ENCODE results near the gene RFX6.

- no peak for TF ChIP-seq JUND (IDR thresholded peaks at IDR 0.05)
- no peak for TF ChIP-seq POLR2A (IDR thresholded peaks at IDR 0.05; ENCODE audit: borderline replicate concordance, extremely low read depth, insufficient read depth, insufficient read length)
- no peak for TF ChIP-seq TCF7L2 (IDR thresholded peaks at IDR 0.05; ENCODE audit: borderline replicate concordance, extremely low read depth, insufficient read depth, insufficient read length)
- no peak for TF ChIP-seq CTCF (IDR thresholded peaks at IDR 0.05 in 2 of 3, conservative IDR thresholded peaks at IDR 0.05 in 1 of 3; ENCODE audit: borderline replicate concordance in 1 of 3, insufficient read depth in 1 of 3, low read depth in 2 of 3, low read length in 2 of 3)
- TF ChIP-seq MAX (IDR thresholded peaks at IDR 0.05), result no peak
- no peak for TF ChIP-seq REST (IDR thresholded peaks at IDR 0.05; ENCODE audit: low read depth)
- TF ChIP-seq EZH2phosphoT487 (IDR thresholded peaks at IDR 0.05; ENCODE audit: borderline replicate concordance), result no peak
- TF ChIP-seq RAD21 (IDR thresholded peaks at IDR 0.05; ENCODE audit: low read depth), result no peak
- TF ChIP-seq FOSL1 (IDR thresholded peaks at IDR 0.05; ENCODE audit: low read depth), result no peak
- TF ChIP-seq EZH2 (IDR thresholded peaks at IDR 0.05), result no peak
These were observed 701 bp downstream of the RFX6 start for GRCh38 chr6:116877743-116878142.

Data from HCT116 (cell line).